Activated gamma-delta T cell treated with anti-CD3 and anti-CD28 coated beads, Interleukin-2, amount 50 U/mL, for 16 hours (primary cell): Measurements from ENCODE around the gene TBC1D24.

Experiments
- DNase-seq: peaks from one replicate; pipeline ENCODE4 v3.0.0-alpha.2; 2020; ENCODE audit warnings: low read depth

The TBC1D24 gene

DNA sequence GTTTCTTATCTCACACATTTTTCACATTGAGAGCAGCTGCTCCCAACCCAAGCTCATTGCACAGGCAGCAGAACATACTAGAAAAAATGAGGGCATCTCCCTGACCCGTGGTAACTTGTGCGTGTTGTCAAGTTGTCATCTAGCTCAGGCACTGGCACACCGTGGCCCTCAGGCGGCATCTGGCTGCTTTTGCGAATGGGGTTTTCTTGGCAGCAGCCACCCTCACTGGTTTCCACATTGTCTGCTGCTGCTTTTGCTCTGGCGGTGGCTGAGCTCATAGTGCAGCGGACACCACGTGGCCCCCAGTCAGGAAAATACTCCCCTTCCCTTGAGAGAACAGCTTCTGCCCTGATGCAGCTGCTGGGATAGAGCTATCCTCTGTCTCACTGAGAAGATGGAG, 24.4 kb upstream of the TBC1D24 start:
- no peak for DNase-seq

DNA sequence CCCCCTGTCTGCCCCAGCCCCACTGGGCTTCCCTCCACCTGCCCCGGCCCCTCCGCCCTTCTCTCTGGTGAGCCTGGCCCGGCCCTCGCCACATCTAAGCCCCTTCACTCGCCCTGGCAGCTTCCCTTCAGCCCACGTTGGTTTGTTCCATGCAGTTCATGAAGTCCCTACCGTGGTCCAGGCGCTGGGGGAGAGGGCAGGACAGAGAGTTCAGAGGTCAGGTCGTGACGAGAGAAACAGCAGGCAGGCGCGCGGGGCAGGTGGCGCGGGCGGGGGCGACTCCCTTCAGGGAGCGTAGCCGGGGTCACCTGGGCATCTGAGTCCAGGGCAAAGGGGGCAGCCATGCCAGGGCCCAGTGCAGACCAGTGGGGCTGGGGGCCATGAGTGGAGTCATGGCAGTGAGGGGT, 23.9 kb upstream of the TBC1D24 start:
- DNase-seq: no peak

DNA sequence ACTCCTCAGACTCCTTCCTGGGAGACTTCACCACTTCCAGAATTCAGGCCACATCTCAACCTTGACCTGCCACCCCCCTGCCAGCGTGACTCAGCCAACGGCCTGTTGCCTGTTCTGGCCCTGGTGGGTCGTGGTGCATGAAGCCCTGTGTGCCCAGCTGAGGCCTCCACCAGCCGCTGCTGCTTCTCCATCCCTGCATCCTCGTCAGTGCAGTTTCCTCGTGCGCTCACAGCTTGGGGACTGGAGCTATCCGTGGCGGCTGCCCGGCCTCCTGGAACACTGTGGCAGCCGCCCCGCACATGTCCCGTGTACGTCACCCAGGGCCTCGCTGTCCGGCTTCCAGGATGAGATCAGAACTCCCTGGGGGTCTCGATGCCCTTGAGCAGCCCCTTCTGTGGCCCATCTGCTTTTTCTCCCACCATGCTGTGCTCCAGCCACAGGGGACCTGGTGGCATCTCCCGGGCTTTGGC, 23.0 kb upstream of the TBC1D24 start:
- DNase-seq: no peak

DNA sequence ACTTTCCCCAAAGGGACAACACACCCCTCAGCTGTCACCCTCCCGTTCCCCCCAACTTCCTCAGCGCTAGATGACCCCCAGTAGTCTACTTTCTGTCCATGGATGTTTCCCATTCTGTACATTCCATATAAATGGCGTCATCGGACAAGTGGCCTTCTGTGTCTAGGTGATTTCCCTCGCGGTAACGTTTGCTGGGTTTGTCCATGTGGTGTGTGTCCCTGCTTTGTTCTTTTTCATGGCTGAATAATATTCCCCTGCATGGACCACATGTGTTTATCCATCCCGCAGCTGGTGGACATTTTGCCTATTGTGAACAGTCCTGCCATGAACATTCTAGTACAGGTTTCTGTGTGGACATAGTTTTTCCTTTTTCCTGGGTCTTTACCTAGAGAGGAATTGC, 22.3 kb upstream of the TBC1D24 start:
- no peak for DNase-seq

DNA sequence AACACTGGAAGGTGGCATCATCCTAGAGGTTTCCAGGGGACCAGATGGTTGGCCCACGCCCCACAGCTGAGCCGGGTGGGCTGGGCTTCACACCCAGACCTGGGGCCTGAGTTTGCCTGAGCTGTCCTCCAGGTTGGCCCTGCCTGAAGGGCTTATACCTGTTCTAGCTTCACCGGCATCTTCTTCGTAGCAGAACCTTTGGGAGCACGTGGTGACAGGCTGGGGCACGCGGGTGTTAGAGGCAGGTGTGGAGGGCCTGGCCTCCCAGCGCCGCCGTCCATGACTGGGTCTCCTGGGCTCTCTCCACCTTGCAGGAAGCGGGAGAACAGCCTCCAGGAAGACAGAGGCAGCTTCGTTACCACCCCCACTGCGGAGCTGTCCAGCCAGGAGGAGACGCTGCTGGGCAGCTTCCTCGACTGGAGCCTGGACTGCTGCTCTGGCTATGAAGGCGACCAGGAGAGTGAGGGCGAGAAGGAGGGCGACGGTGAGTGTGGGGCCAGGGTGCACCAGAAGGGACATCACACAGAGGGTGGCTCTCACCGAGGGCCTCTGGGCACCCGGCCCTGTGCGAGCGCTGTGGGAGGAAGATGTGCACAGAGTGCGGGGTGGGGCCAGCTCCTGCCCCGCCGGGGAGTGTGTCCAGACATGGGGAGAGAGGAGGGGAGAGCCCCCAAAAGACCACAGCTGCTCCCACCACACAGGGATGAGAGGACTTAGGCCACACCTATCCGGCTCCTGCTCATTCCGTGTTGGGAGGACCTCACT, 19.7 kb upstream of the TBC1D24 start:
- no peak for DNase-seq

DNA sequence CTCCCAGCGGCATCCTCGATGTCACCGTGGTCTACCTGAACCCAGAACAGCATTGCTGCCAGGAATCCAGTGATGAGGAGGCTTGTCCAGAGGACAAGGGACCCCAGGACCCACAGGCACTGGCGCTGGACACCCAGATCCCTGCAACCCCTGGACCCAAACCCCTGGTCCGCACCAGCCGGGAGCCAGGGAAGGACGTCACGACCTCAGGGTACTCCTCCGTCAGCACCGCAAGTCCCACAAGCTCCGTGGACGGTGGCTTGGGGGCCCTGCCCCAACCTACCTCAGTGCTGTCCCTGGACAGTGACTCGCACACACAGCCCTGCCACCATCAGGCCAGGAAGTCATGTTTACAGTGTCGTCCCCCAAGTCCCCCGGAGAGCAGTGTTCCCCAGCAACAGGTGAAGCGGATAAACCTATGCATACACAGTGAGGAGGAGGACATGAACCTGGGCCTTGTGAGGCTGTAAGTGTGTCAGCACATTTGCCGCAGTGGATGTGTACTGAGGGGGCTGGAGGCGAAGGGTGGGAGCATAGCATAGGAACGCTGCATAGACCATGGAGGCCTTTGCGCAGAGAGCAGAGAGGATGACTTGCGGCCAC, 18.3 kb upstream of the TBC1D24 start:
- DNase-seq: no peak

DNA sequence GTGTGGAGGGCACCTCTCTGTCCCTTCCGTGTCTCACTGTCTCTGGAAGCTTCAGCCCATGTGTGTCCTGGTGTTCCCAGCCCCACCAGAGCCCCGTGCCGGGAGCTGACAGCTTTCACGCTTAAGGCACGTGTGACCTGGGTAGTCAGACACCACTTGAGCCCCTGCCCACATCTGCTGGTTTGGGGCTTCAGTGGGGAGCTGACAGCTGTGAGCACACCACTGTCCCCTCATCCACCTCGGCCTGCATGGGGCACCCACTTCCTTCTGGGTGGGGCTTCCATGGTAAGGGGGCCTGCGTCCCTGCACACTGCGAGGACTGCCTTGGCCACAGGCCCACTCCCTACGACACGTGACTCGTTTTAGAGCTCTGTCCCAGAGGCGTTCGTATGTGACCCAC, 17.7 kb upstream of the TBC1D24 start:
- no peak for DNase-seq

DNA sequence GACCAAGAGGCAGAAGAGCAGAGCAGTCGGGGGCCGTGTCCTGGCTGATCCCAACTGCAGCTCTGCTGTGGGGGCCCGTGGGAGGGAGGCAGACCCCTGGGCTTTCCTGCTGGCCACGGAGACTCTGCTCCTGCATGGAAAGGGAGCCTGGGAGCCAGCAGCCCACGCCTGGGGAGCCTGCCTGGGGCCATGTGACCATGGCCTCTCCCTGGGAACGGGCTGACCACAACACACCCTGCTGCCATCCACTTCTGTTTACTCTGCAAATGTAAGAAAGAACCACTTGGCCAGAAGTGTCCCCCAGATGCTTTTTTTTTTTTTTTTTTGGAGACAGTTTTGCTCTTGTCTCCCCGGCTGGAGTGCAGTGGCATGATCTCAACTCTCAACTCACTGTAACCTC, 17.0 kb upstream of the TBC1D24 start:
- no peak for DNase-seq

DNA sequence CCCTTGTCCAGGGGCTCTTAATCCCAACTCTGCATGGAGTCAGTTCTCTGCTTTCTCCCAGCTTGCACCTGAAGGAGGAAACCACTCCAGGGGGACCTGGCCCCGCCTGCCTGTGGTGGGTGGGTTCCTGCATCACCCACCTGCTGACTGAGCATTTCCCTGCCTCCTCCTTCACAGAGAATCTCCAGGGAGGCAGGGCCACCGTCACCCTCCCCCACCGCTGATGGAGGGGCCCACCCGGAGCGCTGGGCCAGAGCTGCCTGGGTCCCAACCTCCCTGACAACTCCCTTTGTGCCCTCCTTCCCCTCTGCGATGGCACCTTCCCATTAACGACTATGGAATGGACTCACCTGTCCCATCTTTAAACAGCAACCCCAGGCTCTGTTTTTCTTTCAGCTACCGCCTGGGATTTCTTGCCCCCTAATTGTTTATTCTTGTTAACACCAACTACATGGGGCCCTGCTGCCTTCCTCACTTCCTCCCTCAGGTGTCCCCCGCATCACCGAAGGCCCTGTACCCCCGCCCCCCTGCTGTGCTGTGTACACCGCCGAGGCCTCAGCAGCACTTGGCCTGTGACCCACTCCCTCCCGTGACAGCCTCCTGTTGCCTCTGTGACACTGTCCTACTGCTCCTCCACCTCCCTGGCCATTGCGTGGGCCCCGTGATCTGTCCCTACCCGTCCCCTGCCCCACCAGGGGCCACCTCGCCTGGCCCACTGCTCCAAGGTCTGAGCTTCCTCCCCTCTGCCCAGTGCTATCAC, 15.9 kb upstream of the TBC1D24 start:
- no peak for DNase-seq

DNA sequence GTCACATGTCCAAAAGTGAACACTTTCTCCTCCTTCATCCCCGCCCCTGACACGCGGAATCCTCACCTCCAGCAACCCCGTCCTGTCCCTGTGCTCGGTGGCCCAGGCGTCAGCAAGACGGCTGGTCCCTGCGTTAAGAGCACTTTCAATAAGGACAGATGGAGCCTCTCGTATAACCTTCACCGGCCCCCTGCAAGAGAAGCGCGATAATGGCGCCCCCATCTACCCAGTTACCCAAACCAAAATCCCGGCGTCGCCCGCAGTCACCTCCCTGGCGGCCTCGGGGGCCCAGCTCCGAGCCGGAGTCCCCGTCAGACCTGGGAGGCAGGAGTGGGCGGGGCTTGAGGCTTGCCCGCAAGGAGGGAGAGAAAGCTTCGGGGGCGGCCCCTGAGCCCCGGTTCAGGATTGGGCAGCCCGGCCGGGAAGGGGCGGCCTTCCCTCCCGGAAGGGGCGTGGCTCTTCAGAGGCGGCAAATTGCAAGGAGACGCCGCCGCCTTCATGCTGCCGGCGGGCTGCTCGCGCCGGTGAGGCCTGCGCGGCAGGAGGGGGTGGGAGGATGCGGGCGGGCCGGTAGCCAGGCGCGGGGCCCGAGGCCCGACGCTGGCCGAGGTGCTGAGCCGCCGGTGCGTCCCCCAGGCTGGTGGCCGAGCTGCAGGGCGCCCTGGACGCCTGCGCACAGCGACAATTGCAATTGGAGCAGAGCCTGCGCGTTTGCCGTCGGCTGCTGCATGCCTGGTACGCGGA, 15.1 kb upstream of the TBC1D24 start, which contains the start of gene TEDC2:
TEDC2 (plus strand) TSS at position 463 of the 744 bp plus-strand sequence; CDS start at position 499, 36 bp downstream.
- DNase-seq: peak; percentile 94

DNA sequence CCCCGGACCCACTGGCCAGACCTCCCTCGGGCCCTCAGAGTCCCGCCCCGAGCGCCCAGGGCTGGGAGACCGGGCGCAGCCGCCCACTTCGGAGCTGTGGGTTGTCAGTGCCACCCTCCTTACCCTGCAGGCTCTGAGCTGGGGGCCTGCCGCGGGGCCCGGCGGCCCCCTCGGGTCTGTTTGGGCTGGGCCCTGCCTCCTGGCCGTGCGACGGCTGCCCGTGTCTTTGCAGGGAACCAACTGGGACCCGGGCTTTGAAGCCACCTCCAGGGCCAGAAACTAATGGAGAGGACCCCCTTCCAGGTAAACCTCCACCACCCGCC, 14.6 kb upstream of the TBC1D24 start:
- DNase-seq: no peak

DNA sequence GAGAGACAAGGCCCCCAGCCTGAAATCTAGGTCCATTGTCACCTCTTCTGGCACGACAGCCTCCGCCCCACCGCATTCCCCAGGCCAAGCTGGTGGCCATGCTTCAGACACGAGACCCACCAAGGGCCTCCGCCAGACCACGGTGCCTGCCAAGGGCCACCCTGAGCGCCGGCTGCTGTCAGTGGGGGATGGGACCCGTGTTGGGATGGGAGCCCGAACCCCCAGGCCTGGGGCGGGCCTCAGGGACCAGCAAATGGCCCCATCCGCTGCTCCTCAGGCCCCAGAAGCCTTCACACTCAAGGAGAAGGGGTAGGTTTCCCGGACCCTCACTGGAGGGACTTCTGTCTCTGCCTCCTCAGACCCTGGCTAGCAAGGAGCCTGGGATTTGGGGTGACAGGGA, 14.0 kb upstream of the TBC1D24 start:
- DNase-seq: no peak

DNA sequence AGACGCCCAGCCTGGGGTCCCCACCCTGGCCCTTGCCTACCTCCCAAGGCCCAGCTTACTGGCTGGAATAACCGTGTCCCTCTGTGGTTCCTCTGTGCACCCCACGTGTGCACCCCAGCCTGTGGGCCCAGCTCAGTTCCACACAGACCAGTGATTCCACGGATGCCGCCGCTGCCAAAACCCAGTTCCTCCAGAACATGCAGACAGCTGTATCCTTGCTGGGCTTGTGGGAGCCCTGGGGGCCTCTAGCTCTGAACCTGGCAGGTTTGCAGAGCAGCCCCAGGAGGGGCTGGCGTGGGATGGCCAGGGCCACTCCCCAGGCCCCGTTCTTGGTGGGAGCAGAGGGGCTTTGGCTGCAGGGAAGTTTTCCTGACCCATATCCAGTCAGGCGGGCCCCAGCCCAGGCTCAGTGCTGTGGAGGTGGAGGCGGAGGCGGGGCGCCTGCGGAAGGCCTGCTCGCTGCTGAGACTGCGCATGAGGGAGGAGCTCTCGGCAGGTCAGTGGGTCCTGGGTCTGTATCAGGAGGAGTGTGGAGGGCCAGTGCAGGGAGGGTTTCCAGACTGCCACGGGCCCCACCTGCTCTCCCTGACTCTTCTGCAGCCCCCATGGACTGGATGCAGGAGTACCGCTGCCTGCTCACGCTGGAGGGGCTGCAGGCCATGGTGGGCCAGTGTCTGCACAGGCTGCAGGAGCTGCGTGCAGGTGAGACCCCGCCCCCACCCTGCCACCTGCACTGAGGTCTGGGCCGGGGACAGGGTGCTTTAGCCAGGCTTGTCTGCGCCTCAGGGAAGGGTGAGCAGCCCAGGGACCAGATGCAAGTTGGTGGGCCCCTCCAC, 12.7 kb upstream of the TBC1D24 start:
- DNase-seq: no peak

DNA sequence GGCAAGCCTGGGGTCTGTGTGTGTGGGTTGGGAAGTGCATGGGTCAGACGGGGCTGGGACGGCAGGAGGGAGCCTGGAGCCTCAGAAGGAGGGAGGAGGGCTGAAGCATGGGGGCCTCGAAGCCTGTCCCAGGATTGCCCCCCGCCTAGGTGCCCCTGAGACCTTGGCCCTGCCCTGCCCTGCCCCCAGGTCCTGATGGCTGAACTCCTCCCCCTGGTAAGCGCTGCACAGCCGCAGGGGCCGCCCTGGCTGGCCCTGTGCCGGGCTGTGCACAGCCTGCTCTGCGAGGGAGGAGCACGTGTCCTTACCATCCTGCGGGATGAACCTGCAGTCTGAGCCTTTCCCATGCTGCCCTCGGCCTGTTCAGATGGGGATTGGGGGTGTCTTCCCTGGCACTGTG, 10.6 kb upstream of the TBC1D24 start:
- no peak for DNase-seq

DNA sequence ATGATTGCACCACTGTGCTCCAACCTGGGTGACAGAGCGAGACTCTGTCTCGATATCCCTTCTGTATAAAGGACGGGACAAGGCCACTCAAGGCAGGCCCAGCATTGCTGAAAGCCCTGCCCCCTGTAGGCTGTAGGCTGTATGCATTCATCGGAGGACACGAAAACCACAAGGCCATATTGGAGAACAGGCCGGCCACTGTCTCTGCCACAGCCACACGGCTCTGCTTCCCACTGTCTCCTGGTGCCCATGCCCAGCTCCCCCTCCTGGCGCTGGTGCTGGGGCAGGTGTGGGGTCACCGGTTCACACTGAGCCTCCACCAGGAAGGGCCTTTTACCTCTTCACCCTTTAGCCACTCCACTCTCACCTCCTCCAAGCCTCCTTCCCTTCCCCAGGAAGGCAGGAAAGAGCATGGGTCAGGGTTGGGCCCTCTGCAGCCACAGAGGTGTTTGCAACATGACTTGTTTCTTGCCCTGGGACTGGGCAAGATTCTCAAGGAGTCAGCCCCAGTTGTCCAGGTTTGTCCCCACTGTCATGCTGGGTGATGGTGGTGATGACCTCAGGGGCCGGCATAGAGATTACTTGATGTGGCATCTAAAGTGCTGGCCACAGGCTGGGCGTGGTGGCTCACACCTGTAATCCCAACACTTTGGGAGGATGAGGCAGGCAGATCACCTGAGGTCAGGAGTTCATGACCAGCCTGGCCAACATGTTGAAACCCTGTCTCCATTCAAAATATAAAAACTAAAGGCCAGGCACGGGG, 9.1 kb upstream of the TBC1D24 start:
- no peak for DNase-seq

DNA sequence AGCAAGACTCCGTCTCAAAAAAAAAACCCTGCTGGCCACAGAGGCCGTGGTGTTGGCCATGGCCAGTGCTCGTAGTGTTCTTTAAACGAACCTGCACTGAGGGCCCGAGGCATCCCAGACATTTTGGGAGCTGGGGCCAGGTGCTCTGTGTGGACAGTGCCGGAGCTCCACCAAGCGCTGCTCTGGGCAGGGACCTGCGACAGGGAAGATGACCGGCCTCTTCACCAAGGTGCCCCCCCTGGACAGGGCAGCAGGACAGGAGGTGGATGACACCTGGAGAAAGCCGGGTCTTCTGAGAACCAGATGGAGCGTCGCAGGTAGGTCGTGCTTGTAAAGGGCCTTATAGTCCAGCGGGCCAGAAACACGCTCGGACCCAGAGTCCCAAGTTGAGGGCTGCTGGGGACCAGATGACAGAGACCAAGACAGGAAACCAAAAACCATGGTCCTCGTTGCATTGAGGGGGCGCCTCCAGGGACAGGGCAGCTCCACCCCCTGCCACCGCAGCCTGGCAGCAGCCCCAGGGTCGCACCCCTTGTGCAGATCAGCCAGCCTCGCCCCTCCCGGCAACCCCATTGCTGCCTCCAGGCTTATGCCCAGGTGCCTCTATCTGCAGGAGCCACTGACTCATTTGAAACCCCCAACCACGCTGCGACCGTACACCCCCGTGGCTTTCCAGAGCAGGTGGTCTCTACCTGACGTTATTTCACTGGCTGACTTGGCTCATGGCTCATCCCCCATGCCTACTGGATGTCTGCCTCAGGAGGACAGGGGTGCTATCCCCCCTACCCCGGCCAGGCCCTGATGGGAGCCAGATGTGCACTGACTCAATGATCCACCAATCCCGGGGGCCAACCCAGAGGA, 8.0 kb upstream of the TBC1D24 start:
- DNase-seq: no peak

DNA sequence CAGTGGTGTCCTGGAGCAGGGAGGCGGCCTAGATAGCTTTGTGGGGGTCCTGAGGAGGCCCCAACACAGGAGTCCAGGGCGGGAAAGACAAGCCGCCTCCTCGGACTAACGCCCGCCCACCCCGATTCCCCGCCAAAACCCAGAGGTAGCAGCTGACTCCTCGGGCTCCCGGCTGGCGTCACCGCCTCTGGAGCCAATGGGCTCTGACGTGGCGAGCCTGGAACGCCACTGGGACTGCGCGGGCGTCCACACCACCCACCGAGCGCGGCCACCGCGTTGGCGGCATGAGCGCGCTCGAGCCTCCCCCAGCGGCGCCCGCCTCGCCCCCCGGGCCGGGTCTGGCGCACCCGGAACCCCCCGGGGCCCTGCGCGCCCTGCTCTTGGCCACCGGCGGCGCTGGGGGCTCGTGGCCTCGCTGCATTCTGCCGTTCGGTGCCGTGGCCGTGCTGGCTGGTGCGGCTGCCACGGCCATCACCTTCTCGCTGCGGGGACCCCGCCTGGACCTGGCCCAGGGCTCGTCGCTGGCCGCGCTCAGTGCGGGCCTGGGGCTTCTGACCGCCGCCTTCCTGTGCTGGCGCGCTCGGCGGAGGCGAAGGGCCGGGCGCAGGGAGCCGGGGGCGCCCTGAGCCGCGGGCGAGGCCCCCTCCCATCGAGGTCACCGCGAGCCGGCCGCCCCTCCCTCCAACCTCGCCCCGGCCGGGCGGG, 7.2 kb upstream of the TBC1D24 start:
- DNase-seq: no peak

DNA sequence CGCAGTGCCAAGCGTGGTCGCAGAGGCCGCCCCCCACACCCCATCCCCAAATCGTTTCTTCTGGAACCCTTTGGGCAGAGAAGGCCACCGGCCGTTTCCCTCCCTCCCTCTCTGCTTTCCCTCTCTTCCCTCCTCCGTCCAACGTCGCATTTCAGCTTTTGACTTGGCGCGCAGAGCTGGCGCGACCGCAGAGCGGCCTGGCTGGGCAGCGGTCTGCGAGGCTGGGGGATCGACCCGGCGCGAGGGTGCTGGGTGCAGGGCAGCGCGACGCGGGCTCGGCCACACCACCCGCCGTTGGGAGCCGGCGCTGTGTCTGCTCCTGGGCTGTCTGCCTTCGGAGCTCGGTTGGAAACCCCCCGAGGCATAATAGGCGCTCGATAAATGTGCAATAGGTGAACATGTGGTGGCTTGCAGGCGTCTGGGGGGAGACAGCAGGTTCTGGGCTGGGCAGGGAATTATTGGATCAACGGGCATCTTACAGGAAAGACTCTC, 6.6 kb upstream of the TBC1D24 start:
- DNase-seq: no peak
